NCI-H524 treated with DMSO at 0.1 percent for 48 hours (cell line): Measurements from ENCODE around the gene P2RX4.
"Not testable (repeated sequence)": the region's sequence is repeated elsewhere in the genome, so short reads cannot be mapped to it uniquely, and the experiment has no call there.

Experiments
- DNase-seq: peaks from one replicate; lab custom pipeline; 2025; lab: John Stamatoyannopoulos, UW

The P2RX4 gene

DNA sequence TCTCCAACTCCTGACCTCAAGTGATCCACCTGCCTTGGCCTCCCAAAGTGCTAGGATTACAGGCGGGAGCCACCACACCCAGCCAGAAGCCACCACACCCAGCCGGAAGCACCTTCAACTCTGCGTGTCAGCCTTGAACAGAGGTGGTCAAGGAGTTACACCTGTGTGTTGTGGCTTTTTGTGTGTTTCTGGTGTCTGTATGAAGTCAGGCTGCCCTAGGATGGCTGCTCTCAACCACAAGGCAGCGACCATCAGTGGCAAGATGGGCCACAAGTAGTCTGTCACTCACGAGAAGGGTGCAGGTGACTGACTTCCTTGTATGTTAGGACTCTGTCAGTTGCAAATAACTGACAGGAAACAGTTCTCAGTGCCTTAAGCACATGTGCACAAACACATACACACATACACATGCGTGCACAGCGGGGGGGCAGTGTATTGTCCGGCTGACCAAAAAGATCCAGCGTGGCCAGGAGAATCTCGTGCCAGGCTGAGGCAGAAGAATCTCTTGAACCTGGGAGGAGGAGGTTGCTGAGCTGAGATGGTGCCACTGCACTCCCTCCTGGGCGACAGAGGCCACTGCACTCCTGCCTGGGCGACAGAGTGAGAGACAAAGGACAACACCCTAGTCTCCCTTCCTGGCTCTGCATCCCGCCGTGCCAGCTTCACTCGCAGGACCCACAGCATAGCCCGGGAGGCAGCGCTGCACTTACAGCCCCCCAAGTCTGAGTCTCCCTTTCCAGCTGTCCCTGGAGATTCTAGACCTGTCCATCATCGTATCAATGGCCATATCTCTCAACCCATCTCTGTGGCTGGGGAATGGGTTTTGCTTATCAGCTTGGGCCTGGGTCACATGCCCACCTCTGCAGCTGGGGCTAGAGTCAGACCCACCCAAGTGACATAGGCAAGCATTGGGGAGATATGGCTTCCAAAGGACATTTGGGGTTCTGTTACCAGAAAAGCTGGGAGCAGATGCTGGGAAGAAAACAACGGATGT, 13.7 kb downstream of the P2RX4 start:
- DNase-seq: no peak

DNA sequence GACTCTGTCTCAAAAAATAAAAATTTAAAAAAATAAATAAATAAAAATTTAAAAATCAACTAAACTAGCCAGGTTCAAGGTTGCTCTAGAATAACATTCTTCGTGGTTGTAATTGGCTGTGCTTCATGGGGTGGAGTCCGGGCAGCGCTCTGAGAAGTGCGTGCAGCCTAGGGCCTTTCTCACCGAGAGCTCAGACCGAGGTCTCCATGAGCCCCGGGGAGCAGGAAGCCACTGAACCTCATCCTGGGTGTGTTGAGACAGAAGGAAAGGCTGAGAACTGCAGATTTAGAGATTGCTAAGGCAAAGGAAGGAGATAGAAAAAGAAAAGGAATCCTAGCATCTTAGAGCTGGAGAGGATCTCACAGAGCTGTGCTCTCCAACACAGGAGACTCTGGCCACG, 14.7 kb downstream of the P2RX4 start:
- DNase-seq: no peak

DNA sequence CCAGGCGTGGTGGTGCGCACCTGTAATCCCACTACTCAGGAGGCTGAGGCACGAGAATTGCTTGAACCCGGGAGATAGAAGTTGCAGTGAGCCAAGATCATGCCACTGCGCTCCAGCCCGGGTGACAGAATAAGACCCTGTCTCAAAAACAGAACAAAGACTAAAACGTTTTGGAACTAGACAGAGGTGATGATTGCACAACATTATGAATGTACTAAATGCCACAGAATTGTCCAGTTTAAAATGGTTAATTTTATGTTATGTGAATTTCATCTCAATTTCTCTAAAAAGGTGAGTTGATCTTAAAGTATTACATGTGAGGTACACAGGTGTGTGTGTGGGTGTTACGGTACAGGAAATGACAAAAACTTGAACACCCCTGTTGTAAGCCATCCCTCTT, 16.5 kb downstream of the P2RX4 start:
- no peak for DNase-seq

DNA sequence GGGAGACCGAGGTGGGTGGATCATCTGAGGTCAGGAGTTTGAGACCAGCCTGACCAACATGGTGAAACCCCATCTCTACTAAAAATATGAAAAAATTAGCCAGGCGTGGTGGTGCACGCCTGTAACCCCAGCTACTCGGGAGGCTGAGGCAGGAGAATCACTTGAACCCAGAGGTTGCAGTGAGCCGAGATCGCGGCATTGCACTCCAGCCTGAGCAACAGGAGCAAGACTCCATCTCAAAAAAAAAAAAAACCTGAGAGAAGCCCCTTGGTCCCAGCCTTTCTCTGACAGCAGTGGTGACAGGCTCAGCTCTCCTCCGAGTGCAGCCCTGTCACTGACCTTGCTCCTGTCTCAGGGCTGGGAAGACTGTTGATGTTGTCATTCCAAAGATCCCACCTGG, 16.9 kb downstream of the P2RX4 start:
- not testable (repeated sequence) for DNase-seq

DNA sequence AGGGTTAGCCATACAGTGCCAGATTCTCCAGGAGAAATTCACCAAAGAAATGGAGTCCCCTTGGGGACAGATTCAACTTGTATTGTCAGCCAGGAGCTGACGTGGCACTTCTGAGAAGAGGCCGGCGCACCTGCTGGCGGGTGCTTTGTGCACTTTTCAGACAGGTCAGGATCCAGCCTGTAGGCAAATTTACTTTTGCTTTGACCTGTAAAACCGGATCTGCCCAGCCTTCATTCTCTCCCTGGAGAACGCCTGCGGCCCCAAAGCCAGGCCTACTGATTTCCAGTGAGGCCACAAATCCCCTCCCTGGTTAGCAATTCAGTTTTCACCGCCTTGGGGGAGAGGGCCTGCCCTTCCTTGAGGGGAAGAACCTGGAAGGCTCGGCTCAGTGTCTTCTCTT, 17.4 kb downstream of the P2RX4 start:
- DNase-seq: no peak

DNA sequence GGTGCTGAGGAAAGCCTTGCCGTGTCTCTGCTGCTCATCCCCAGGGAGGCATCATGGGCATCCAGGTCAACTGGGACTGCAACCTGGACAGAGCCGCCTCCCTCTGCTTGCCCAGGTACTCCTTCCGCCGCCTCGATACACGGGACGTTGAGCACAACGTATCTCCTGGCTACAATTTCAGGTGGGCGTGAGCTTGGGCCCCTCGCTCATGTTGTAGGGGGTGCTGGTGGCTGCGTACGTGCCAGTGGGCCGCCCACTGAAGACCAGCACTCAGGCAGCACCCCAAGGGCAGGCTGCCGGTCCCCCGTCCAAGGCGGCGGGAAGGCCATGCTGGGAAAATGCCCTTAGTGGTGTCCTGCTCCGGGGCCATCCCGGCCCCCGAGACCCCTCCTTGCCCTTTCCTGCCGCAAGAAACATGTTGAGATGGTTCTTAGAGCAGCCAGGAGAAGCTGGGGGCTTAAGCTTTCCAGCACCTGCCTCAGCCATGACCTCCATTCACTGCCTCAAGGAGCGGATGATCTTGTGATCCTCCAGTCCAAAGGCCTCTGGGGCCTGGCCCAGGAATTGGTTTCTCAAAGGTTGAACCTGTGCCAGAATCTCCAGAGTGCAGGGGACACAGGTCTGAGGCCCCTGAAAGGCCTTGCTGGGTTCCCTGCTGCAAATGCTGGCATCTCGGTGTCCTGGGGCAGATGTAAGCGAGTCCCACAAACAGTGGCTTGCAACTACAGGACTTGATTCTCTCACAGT, 19.2 kb downstream of the P2RX4 start:
- no peak for DNase-seq

DNA sequence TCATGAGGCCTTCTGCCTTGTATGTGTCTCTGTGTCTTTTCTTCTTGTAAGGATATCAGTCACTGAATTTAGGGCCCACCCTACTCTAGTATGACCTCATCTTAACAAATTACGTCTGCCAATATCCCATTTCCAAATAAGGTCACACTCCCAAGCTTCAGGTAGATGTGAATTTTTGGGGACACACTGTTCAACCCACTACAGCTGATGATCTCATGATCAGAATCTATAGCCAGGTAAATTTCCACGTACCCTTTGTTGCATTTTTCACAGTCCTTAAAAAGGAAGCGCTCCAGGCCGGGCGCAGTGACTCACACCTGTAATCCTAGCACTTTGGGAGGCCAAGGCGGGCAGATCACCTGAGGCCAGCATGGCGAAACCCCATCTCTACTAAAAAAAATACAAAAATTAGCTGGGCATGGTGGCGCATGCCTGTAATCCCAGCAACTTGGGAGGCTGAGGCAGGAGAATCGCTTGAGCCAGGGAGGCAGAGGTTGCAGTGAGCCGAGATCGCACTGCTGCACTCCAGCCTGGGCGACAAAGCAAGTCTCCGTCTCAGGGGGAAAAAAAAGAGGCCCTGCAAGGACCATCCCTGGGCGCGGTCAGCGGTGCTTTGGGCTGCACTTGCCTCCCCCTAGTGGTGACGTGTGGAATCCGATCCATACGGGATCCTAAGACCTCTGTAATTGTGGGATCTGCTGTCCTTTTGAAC, 20.1 kb downstream of the P2RX4 start:
- peak; percentile 19 for DNase-seq

DNA sequence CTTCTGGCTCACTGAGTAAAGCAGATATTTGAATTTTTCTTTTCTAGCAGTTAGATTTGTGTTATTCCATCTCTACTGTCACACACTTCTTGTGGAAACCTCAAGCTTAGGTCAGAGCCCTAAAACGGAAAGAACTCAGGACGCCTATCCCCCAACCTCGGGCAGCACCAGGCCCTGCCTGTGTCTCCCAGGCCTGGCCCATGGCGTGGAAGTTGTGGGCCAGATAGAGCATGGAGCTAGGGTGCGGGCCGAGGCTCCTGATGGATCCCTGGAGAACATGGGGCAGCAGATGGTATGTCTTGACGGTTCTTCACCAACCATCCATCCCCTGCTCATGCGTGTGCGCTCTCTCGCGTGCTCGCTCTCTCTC, 20.6 kb downstream of the P2RX4 start:
- no peak for DNase-seq

DNA sequence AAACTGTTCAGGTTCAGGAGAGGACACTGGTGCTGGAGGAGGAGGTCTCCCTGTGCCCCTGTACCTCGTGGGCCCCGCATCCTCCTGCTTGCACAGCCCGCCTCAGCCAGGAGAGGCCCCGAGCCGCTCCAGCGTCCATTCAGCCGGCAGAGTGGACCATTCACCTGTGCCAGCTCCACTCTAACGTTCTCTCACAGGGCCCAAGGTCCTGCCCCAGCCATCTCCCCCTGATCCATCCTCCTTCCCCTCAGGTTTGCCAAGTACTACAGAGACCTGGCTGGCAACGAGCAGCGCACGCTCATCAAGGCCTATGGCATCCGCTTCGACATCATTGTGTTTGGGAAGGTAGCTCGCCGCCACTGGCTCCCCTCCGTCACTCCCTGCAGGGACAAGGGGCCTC, 22.2 kb downstream of the P2RX4 start:
- no peak for DNase-seq

DNA sequence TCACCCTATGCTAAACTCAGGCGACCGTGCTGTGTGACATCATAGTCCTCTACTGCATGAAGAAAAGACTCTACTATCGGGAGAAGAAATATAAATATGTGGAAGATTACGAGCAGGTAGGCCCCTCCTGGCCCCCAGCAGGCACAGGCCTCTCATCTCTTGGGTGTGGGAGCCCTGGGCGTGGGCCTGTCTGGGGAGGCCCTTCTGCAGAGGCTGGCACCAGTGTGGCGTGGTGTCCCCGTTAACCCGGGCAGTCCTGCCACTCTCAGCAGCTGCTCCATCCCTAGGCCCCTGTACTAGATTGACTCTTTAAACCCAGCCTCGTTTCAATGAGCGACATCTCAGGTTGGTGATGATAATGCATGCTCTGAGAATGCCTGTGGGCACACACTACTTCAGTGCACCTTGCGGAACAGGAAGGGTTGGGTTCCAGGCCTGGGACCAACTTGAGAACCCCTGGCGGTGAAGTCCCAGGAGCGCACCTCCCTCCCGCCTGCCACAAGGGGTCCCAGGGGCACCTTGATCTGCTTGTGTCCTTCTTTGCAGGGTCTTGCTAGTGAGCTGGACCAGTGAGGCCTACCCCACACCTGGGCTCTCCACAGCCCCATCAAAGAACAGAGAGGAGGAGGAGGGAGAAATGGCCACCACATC, 23.2 kb downstream of the P2RX4 start:
- DNase-seq: no peak

DNA sequence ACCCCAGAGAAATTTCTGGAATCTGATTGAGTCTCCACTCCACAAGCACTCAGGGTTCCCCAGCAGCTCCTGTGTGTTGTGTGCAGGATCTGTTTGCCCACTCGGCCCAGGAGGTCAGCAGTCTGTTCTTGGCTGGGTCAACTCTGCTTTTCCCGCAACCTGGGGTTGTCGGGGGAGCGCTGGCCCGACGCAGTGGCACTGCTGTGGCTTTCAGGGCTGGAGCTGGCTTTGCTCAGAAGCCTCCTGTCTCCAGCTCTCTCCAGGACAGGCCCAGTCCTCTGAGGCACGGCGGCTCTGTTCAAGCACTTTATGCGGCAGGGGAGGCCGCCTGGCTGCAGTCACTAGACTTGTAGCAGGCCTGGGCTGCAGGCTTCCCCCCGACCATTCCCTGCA, 23.7 kb downstream of the P2RX4 start:
- DNase-seq: no peak

DNA sequence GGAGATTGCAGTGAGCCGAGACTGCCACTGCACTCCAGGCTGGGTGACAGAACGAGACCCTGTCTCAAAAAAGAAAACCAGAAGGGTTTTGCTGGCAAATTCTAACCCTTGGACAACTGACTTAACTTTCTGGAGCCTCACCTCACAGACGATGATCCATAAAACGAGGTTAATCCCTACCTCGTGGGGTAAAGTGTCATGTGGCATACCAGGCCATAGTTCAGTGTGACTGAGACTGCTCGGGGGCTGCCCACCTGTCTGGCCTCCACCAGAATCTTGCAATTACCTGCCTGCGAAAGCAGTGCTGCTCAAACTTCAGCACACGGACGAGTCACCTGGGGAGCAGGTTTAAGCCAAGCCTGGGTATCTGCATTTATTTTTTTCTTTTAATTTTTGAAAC, 26.8 kb downstream of the P2RX4 start:
- DNase-seq: no peak

DNA sequence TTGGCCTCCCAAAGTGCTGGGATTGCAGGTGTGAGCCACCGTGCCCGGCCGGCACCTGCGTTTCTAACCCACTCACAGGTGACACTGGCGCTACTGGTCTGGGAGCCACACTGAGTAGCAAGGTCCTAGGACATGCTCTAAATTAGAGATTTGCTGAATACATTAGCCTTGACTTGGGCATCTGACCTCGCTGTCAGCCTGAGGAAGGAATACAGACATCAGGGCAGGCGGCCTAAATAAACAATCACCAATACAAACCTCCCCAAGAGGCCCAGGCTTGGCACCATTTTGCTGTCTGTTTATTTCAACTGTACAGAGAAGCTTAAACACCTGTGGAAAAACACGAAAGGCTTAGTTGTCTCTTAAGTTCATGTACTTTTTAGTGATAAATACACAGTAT, 27.5 kb downstream of the P2RX4 start:
- DNase-seq: no peak

DNA sequence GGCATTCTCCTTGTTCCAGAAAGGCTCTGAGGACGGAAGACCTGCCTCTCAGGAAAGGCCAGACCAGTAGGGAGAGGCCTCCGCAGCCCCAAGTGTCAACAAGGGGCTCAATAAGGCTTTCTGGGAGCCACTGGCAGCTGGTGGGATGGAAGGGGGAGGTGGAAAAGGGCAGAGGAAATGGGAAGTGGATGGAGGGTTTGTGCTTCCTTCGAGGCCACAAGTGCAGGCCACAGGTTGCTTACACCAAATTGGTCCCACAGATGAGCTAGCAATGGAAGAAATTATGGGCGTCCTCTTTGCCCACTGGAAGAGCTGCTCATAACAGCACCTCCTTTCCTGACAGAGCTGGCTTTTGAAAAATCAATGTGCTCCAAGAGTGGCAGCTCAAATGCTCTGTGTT, 28.2 kb downstream of the P2RX4 start:
- DNase-seq: no peak

DNA sequence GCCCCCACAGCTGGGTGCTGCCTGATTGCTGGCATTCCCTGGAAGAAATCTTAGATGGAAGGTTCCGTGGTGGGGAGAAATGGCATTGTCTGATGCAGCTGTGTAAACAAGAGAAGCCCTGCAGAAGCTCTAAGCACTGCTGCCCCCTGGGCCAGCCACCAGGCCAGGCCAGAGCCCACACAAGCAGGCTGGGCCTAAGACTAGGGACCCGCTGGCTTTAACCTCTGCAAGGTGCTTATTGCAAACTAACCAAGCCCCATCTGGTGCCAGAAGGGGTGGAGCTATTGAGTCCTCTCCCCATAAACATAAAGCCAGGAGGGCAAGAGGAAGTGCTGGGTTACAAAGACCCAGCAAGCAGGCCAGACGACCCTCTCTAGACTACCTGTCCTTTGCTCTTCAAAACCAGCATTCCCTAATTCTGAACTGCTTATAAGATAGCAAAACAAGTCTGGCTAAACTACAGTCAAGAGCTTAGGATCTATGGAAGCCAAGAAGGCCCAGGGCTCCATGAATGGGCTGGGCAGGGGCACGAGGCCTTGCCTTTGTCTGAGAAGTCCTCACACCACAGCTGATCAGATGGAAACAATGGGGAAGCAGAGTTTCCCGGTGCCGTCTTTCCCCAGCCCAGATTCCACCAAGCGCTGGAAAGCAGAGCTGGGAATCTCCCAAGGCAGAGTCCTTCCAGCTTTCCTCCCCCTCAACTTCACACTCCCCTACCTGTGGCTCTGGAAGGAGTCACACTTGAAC, 28.8 kb downstream of the P2RX4 start:
- DNase-seq: no peak

DNA sequence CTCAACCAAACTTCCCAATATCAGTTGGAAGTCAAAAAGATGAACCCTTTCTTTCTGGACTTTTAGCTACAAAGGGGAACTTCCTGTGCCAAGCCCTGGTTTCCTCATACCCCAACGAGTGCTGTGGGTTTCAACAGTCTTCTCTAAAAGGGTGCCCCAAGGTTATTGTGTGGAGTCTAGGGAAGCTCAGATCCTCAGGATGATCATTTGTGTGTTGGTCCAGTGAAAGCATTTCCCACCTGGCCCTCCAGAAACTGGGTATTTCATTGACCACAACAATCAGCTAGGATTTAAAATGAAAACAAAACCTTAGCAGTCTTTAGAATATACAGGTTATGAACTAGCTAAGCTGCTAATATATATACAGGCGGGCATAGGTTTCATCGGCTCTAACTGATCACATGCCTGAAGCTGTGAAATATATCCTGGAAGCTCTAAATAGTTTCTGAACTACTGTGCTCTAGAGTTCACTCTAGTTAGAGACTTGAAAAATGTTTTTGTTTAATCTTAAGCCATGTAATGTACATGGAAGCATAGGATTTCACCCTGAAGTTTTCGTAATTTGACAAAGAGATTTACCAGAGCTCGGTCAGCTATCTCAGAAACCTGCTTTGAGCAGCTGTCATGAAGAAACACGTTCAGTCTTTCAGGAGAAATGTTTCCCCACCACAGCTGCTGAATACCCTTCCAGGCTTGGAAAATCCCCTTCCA, 29.6 kb downstream of the P2RX4 start:
- DNase-seq: no peak

DNA sequence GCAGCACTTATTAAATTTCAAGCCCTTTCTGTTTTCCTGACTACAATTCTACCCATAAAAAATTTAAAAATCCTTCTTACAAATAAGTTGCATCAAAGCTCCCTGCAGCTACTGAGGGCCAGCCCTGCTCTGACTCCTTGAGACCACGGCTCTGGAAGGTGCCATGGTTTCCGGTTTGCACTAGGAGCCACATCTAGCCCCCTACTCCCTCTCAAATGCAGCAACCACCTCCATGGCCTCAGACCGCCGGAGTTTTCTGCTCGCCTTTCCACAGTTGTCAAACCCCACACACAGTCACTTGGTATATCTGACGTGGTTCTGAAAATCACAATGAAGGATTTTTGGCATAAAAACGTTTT, 30.1 kb downstream of the P2RX4 start:
- no peak for DNase-seq

DNA sequence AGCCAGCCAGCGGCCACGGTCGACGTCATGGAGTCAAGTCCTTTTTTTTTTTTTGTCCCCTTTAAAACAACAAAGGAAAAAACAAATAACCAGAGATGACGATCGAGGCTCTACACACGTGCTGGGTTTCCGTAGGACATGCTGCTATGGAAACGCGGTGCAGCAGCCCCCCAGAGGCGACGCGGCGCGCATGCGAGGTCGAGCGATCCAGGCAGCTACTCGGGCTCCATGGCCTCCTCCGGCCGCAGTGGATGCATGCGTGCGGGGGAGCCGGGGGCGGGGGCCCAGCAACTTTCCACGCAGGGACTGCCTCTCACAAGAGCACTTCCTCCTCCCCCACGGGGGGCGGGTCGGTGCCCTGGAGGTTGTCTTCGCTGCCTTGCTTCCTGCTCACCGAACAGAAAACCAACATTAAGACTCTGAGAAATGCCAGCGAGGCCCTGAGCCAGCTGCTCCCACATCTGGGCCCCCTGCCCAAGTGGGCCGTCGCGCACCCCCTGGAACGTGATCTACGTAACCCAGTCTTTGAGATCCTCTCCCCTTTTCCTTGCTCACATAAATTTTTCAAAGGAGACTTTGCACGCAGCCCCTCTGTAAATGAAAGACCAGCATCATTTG, 30.7 kb downstream of the P2RX4 start:
- DNase-seq: no peak

DNA sequence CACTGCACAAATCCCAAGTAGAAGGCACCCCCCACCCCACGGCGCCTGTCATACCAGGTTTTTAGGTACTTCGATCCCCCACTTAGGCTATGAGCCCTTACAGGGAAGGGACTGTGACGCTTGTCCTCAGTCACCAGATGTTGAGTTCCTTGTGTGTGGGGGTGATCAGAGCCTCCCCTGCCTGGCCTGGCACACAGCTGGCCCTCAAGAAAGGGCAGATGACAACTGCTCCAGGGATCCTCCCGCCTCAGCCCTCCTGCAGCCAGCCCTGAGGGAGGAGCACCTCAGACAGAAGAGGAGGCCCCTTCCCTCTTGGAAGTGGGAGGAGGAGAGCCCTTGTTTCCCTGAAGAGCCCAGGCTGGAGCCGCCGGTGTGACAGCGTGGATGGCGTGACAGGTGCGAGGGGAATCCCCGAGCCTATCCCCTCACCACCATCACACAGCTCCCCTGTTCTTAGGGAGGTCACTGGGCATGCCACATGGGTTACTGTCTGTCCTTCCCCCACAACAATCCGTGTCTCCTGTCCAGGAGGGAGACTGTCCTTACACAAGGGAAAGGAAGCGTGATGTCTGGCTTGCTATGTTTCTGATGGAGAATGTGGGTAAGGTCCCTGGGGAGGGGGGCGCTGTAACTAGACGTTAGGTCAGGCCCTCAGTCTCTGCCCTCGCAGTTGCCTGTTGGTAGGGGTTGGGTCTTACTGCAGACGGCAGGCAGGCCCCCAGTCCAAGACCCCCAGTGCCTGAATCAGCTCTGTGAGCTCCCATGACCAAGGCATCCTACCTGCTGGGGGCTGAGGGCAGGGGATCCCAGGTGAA, 31.4 kb downstream of the P2RX4 start:
- DNase-seq: no peak

DNA sequence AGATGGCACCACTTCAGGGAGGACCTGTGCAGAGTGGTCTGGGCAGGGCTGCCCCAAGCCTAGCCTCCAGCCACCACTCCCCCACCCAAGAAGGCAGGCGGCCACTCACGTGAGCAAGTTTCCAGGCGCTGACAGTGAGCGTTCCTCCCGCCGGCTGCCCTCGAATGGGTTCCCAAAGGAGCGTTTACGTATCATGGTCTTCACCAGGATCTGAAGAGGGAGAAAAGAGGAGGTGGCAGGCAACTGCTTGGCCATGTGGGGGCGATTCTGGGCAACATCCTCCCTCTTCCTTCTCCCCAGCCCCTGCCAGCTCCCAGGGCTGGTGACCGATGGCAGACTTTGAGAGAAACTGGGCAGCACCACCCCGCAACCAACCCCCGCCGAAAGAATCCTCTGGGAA, 35.1 kb downstream of the P2RX4 start:
- DNase-seq: no peak
